Stimulated activated CD8-positive, alpha-beta memory T cell treated with anti-CD3 and anti-CD28 coated beads, Interleukin-4, amount 100 ng/mL, for 24 hours (primary cell): ENCODE results near the gene SLC16A7.

Experiments used
- DNase-seq: peaks from one replicate; pipeline ENCODE4 v3.0.0-alpha.2; 2020; ENCODE audit warnings: low read depth

SLC16A7 gene

DNA sequence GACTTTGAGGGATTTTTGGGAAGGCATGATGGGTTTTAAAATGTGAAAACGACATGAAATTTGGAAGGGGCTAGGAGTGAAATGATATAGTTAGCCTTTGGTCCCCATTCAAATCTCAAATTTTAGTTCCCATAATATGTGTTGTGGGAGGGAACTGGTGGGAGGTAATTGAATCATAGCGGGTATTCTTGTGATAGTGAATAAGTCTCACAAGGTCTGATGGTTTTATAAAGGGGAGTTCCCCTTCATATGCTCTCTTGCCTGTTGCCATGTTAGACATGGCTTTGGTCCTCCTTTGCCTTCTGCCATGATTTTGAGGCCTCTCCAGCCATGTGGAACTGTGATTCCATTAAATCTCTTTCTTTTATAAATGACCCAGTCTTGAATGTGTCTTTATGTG lies 72.8 kb downstream of the SLC16A7 start:
- no peak for DNase-seq

GRCh38 chr12:59672273-59672672 lies 76.4 kb downstream of the SLC16A7 start:
- DNase-seq, result no peak

- no peak for DNase-seq
Observed at GRCh38 chr12:59675461-59675860, 79.6 kb downstream of the SLC16A7 start.

DNA sequence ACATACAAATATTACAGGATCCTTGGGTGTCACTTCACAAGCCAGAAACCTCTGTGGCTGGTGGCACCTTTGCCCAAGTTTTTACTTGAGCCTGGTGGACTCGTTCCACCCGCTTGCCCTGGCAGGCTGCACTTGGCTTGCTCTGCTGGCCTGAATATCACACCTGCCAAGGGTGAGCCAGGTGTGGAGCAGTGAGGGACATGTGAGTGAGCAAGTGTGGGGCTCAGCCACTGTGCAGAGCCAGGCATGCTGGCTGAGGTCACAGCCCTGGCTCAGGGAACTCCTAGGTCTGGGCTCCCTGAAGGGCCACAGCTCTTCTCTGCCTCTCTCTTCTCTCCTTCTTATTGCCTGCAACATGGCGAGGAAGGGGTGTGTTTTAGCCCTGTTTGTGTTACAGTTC lies 82.0 kb downstream of the SLC16A7 start:
- no peak for DNase-seq

DNA sequence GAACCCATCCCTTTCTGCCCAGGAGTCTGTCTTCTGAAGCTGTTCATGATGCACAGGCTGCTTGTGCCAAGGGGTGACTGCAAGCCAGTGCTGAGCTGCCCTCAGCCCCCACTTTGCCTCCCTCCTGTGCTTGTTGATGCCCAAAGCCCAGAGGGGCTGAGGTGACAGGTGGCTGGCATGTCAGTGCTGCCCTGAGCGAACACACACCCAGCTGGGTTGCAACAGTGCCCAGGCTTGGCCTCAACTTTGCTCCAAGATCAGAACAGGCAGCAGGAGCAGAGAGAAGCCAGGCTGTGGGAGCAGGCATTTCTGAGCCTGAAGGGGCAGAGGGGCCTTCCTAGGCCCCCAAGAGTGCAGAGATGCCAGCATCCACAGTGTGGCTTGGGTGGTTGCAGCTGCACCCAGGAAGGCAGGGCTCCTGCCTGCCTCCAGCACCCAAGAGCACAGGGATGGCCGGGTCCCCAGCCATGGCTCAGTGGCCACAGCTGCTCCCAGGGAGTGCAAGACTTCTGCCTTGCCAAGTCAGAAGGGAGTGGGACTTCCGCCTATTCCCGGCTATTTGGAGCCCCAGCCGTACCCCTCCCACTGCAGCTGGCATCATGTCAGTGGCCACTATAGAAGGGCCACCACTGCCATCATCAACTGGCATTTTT lies 83.1 kb downstream of the SLC16A7 start:
- DNase-seq, result no peak

GRCh38 chr12:59689776-59690175 lies 93.9 kb downstream of the SLC16A7 start:
- DNase-seq, result no peak

DNA sequence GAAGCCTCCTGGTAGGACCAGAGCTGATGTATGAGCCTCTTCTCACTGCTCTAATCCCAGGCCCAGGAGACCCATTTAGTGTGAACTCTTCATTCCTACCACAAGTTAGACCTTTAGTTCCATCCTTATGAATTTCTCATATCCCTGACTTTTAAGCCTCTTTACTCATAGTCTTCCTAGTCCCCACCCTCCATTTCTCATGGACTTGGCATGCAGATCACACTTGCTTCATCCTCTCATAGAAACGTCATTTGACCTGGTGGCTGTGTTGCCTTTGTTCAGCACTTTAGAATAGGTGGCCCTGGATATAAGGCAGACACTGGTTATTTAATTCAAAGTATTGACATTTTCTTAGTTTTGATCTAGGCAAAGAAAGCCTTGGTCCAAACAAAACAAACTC lies 99.5 kb downstream of the SLC16A7 start:
- DNase-seq, result no peak

GRCh38 chr12:59698600-59698999 lies 102.8 kb downstream of the SLC16A7 start:
- no peak for DNase-seq

GRCh38 chr12:59699421-59700152 lies 103.8 kb downstream of the SLC16A7 start:
- no peak for DNase-seq

DNA sequence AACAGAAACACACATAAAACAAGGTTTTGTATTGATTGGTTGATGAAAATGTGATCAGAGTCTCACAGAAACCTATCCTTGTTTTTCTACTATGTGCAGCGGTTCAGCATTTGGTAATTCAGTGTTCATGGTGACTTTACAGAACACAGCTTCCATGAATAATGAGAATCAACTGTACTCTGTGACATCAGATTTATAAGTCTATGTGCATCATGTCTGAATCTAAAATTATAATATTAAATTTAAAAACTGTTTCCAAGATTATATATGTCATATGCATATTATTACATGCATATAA lies 104.3 kb downstream of the SLC16A7 start:
- DNase-seq, result no peak

DNA sequence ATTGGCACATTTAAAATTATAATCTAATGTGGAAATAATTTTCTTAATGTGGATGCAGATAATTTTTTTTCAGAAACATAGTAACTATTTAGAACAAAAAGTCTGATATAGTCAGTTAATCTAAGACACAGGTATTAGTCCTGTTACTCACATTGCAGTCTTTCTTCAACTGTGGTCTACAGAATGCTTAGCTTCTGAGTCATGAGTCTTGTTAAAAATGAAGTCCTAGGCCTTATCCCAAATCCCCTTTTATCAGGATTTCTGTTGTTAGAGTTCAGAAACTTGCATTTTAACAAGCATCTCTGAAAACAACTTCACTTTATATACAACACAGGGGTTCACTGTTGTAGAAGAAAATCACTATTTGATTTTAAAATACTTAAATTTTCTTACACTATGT lies 112.2 kb downstream of the SLC16A7 start:
- no peak for DNase-seq

DNA sequence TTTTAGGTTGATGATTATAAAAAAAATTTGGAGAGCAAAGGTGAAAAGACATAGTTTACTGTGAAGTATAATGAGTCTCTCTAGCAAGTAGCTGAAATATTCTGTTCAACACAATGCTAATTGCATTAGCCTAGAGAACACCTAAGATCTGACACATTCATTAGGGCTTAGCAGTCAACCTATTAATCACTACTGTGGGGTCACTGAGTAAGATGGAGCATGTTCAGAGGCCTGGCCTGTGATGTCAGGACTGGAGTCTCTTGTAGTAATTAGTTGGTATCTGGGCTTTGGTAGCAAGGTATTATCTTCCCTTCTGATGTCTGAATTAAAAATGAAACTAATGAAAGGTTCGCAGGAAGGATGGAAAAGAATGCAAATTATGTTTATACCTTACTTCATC lies 112.7 kb downstream of the SLC16A7 start:
- DNase-seq, result no peak

GRCh38 chr12:59710004-59710628 lies 114.3 kb downstream of the SLC16A7 start:
- DNase-seq, result no peak

DNA sequence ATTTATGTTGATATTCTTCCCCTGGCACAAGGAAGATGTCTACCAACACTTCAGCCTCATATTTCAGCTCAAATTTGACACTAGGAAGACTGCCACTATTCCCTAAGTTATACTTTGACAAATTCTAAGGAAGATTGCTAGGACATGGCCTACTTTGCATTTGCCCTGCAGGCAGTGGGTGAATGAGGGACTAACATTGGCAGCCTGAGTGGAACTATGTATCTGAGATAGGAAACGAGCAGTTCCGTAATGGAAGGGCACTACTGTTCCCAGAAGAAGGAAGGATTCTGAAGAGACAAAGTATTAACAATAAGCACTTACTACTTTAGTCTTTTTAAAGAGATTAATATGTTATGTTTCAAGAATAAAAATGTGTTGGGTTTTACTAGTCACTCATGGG lies 115.1 kb downstream of the SLC16A7 start:
- DNase-seq, result no peak

DNA sequence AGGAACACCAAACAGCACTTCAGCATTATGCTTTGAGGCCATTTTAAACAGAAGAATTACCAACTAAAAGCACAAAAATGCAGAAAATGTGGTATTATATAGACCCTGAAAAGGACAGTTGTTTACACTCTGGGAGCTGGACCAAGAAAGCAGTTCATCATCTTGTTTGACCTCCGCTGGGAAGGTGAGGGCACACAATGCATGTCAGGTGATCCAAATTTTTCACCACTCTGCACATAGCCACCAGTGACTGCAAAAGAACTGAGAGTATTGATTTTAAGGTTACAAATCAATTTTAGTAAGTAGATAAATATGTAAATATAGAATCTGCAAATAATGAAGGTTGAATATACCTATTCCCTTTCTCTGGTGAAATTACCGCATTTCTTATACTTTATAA lies 119.6 kb downstream of the SLC16A7 start:
- no peak for DNase-seq

DNA sequence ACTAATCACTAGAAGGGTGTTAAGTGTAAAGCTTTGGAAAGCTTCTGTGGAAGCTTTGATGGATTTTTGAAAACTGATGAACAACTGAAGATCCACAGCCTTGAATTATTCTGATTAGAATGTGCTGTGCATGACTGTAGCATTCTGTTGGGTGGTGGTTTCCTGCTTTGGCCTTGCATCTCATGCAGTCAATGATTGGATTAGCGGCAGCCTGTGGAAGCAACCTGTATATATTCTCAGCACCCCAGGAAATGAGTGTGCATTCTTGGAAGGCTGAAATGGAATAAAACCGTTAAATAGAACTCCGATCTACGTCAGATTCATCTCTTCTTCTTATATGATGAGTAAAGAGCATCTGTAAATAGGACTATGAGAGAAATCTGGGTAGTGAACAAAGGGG lies 120.2 kb downstream of the SLC16A7 start:
- no peak for DNase-seq

DNA sequence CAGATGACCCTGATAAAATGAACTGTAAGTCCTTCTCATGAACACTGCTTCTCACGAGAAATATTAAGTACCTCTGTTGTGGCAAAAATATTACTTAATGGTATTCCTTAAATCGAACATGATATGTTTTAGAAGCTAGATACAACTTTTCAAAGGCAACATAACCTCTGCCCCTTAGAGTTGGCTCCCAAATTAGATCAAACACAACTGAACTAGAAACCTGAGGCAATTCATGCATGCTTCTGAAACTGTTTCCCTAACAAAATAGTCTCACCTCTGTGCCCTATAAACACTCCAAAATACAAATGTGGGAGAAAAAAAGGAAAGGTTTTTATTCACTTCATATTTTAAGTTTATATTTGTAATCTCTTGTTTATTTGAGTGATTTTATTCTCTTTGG lies 121.6 kb downstream of the SLC16A7 start:
- DNase-seq, result no peak

DNA sequence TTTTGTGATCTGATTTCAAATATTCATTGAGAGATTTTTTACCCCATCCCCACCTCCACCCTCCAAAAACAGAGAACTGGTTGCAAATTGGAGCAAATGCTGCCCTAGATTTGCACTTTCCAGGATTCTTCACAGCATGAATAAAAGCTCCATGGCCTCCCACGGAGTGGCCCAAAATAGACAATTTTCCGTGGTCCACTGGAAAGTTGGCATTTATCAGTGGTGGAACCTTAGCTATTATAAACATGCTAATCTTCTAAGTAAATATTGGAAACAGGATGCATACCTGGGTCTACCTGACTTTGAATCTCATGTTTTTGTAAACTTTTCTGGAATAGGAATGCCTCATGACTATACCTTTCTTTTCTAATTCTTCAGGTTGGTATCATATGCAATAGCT lies 123.9 kb downstream of the SLC16A7 start:
- no peak for DNase-seq

DNA sequence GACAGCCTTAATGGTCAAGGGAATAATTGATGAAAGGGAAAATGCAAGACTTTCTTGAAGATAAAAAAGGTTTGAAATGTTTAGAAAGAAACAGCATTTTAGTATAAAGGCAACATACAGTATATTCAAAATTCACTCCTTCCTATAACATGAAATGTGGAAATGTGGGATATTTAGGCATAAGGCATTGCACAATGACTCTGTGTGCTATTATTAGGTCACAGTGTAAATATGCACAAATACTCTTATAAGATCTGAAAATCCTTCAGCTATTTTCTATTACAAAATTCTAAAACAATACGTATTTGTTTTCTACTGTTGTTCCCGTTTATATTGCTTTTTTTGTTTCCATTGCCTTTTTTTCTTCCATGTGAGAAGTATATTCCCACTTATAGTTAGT lies 127.7 kb downstream of the SLC16A7 start:
- no peak for DNase-seq

- no peak for DNase-seq
Observed at GRCh38 chr12:59724011-59724695, 128.3 kb downstream of the SLC16A7 start.

DNA sequence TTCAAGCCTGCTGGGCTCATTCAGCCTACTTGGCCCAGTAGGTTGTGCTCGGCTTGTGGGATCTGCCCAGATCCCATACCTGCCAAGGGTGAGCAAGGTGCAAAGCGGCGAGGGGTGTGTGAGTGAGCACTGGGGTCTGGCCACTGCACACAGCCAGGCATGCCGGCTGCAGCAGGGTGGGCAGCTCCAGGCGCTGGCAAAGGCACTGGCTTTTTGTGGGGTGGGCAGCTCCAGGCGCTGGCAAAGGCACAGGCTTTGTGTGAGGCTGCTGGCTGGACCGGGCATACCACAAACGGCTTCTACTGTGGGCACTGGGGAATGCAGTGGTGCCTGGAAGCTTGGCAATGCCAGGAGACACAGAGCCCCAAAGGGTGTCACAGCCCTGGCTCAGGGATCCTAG lies 137.4 kb downstream of the SLC16A7 start:
- no peak for DNase-seq

DNA sequence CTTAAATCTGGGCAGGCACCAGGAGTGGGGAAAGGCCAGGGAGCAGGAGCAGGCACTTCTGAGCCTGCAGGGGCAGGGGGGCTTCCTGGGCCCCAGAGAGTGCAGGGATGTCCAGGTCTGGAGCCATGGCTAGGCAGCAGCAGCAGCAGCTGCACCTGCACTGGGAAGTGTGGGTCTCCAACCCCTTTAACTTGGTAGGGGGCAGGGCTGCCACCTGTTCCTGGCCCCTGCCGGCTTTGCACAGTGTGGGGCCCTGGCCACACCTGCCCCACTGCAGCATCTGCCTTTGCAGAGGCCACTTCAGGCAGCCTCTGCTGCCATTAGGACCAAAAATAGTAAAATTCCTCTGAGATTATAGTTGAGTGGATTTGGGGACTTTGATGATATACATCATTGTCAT lies 138.5 kb downstream of the SLC16A7 start:
- DNase-seq, result no peak

GRCh38 chr12:59735231-59735630 lies 139.4 kb downstream of the SLC16A7 start:
- DNase-seq, result no peak
